Cardiac muscle cell (in vitro differentiated cells and primary cell): Measurements from ENCODE around the gene PAWR. TPM values are rescaled to one million over a fixed set of nuclear protein-coding genes. Genes with fewer than 3 reads are reported as not detected.
"Not testable (repeated sequence)": the region's sequence is repeated elsewhere in the genome, so short reads cannot be mapped to it uniquely, and the experiment has no call there.

Experiments
- DNase-seq, 2 donors: peaks; one replicate each; pipeline versions ENCODE4 v3.0.0 to v3.0.0-alpha.2; 2010 to 2017; ENCODE audit warnings: low read depth in 1 of 2, low spot score in 1 of 2
- H3K27ac ChIP-seq: fragments of 200-600 bp; sonication (generic); 2 replicates; pipeline ENCODE4 v1.5.1; 2016
- H3K27me3 ChIP-seq: fragments of 200-600 bp; sonication (generic); 2 replicates; pipeline ENCODE4 v1.6.0; 2016; ENCODE audit warnings: control low read depth
- H3K36me3 ChIP-seq: fragments of 200-600 bp; sonication (generic); 2 replicates; pipeline ENCODE4 v1.5.1; 2016; ENCODE audit warnings: control low read depth
- H3K4me1 ChIP-seq: fragments of 200-600 bp; sonication (generic); 2 replicates; pipeline ENCODE4 v1.8.1; 2017; ENCODE audit warnings: low read depth, mild to moderate bottlenecking, mixed run types
- H3K4me3 ChIP-seq: fragments of 200-600 bp; sonication (generic); 2 replicates; pipeline ENCODE4 v1.5.1; 2016; ENCODE audit warnings: mild to moderate bottlenecking
- H3K9me3 ChIP-seq: fragments of 200-600 bp; sonication (generic); 2 replicates; pipeline ENCODE4 v1.5.1; 2017; ENCODE audit warnings: low read depth, mild to moderate bottlenecking, control low read depth
- CTCF ChIP-seq: IDR thresholded peaks from 2 replicates; pipeline ENCODE4 v1.5.1; 2012; ENCODE audit warnings: low read depth, mild to moderate bottlenecking, low read length
- polyA plus RNA-seq: library from polyadenylated mRNA; unstranded; fragments of >200 nt; fragmentation: Nextera tagmentation; extraction: Ambion mirVana; gene quantifications from 2 replicates; pipeline ENCODE4 v1.2.1, GENCODE V29; 2016
- total RNA-seq: library from RNA; depleted of rRNA; stranded (reverse); fragments of >200 nt; gene quantifications from 2 replicates; pipeline ENCODE4 v1.2.3, GENCODE V29; 2016

Gene PAWR
- total and polyA plus RNA-seq, 2 experiments from 2014 or later = 58.1 to 94.0 TPM

DNA sequence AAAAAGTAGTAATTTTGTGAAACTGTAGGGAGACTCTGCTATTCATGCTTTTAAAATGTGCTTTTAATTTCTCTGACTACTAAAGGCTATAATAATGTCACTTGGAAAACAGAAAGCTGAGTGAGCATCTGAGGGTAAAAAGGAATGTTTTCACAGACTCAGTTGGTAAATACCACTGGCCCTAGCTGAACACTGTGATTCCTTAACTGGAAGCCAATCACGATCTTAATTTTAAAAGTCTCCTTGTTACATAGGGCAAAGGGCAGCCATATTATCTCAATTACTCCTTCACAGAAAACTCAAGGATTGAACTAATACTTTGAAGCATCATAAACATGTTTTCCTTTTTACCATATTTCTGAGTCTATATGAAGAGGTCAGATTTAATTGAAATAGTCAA lies 41.9 kb downstream of the PAWR start:
- TF ChIP-seq CTCF = no peak
- no peak overlapping the region for H3K4me3 ChIP-seq
- H3K27ac ChIP-seq = no peak overlapping the region
- no peaks in the 10 kb centered on the region for H3K27me3 ChIP-seq
- no peak for DNase-seq
- H3K4me1 ChIP-seq = peaks cover 9% of the 10 kb centered on the region
- no peaks in the 10 kb centered on the region for H3K36me3 ChIP-seq
- no peaks in the 10 kb centered on the region for H3K9me3 ChIP-seq

DNA sequence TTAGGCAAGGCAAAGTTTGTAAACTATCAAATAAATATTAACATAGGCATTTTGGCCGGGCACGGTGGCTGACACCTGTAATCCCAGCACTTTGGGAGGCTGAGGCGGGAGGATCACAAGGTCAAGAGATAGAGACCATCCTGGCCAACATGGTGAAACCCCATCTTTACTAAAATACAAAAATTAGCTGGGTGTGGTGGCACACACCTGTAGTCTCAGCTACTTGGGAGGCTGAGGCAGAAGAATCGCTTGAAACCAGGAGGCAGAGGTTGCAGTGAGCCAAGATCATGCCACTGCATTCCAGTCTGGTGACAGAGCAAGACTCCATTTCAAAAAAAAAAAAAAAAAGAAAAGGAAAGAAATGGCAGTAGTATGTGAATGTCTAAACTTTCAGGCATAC lies 43.9 kb downstream of the PAWR start:
- H3K4me3 ChIP-seq, H3K27me3 ChIP-seq, H3K27ac ChIP-seq, H3K9me3 ChIP-seq, H3K36me3 ChIP-seq, DNase-seq: not testable (repeated sequence)
- peaks cover 24% of the 10 kb centered on the region for H3K4me1 ChIP-seq

- Histone ChIP-seq H3K27me3 (no peaks in the 10 kb centered on the region), H3K36me3 (no peaks in the 10 kb centered on the region), H3K27ac (no peak overlapping the region), H3K9me3 (no peaks in the 10 kb centered on the region), H3K4me1 (peaks cover 28% of the 10 kb centered on the region), H3K4me3 (no peak overlapping the region)
- DNase-seq = no peak
- no peak for TF ChIP-seq CTCF
These were observed 45.5 kb downstream of the PAWR start for GRCh38 chr12:79645235-79645630.

DNA sequence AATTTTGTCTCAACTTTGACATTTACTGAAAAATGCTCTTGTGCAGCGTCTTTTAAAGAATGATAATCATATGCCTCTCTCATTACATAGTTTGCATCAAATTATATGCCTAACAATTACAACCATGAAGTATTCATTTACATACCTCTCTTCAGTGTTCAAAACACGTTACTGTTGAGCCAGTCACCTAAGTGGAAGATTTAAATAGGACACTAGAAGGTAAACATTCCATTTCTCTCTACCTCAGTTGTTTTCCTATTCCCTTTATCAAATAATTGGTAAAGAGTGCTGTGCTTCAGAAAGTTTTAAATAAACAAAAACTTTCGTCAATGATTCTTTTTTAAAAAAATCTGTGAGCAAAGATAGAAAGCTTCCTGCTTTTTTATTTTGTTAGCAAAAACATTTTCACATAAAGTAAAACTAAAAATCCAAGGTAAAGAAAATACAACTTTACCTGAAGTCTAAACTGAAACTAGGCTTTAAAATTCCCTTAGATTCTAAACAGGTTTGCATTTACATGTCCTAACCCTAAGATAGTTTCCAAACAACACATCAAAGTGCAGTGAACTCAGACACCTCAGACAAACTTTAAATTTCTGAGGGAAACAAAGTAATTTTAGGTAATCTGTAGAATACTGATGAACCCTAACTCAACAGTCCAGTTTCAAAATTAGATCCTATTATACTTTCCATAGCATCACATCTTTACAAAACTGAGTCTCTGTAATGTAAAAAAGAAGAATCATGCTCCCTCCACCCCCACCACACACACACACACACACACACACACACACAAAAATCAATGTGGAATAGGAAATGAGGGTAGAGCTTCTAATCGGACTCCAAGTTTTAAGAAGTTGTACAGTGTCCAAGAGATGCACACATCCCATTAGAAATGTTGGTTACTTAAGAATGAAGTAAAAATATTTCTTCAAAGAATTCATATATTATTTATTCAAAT lies 46.2 kb downstream of the PAWR start:
- H3K4me1 ChIP-seq = peaks cover 28% of the 10 kb centered on the region
- DNase-seq = no peak
- H3K27ac ChIP-seq = no peak overlapping the region
- TF ChIP-seq CTCF = no peak
- no peaks in the 10 kb centered on the region for H3K36me3 ChIP-seq
- no peaks in the 10 kb centered on the region for H3K27me3 ChIP-seq
- H3K4me3 ChIP-seq = no peak overlapping the region
- H3K9me3 ChIP-seq = no peaks in the 10 kb centered on the region

GRCh38 chr12:79643821-79644220 lies 46.9 kb downstream of the PAWR start:
- no peak overlapping the region for H3K27ac ChIP-seq

More at GRCh38 chr12:79643821-79644220, 46.9 kb downstream of the PAWR start:
- Histone ChIP-seq H3K9me3 (no peaks in the 10 kb centered on the region), H3K36me3 (no peaks in the 10 kb centered on the region), H3K27me3 (no peaks in the 10 kb centered on the region), H3K4me1 (peaks cover 28% of the 10 kb centered on the region), H3K4me3 (no peak overlapping the region)
- no peak for TF ChIP-seq CTCF
- no peak for DNase-seq
